ENCODE results near the gene SLC4A4. TPM values are rescaled to one million over a fixed set of nuclear protein-coding genes. Genes with fewer than 3 reads are reported as not detected.

The SLC4A4 gene
- total RNA-seq, 1 experiment from 2014 or later = not detected

- Mint-ChIP-seq H3K4me3 (ENCODE audit: unreplicated experiment) (no peak overlapping the region), H3K27me3 (ENCODE audit: insufficient read depth, unreplicated experiment) (no peaks in the 10 kb centered on the region), H3K27ac (ENCODE audit: low read depth, unreplicated experiment) (no peak overlapping the region), H3K9me3 (ENCODE audit: unreplicated experiment) (no peaks in the 10 kb centered on the region), H3K4me1 (ENCODE audit: insufficient read depth, unreplicated experiment) (peaks cover 5% of the 10 kb centered on the region), H3K36me3 (ENCODE audit: insufficient read depth, unreplicated experiment) (no peaks in the 10 kb centered on the region)
- ChIA-PET CTCF (interaction anchor here (0.8 kb wide), 1 partner anchor 8 kb away, joined by 3 read pairs; no protein-coding TSS in a partner anchor), POLR2A (interaction anchor here (1.0 kb wide), 1 partner anchor 19 kb away, joined by 3 read pairs; no protein-coding TSS in a partner anchor)
- peak; percentile 53 for DNase-seq (ENCODE audit: unreplicated experiment)
- BruUV-seq (replicated peaks) = no TSS peak
- no peak for TF ChIP-seq CTCF (IDR thresholded peaks at IDR 0.05; ENCODE audit: unreplicated experiment)
- intact Hi-C loops (cut with micrococcal nuclease) = no loop called here
Observed at GRCh38 chr4:71334465-71334882, 4.3 kb upstream of the SLC4A4 start.

DNA sequence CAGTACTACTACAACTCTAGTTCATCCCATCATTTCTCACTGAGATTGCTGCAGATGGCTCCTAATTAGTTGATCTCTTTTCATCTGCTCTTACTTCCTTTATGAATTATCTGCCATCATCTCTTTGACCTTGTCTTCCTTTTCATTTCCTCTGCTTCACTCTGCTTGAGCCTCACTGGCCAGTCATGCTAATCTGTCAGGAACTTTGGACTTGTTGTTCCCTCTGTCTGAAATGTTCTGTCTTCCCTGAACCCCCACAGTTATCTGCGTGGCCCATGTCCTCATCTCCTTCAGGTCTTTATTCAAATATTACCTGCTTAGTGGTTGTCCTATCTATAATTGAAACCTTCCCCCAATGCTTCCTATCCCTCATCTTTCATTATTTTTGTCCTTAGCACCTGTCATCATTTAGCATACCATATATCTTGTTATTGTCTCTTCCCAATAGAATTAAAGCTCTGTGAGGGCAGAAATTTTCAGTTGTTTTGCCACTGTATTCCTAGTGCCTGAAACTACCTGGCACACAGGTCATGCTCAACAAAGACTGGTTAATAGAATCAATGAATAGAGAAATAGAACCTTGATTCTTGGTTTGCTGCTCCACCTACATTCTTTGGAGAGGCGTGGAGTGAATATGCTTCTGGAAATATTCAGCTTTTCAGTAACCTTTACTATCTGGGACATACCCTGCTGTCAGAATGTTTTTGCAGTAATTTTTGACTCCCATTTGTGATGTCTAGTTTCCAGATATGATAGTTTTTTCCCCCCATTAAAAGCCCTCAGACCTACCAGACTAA, 5.0 kb downstream of the SLC4A4 start:
- no peak overlapping the region for H3K4me3 Mint-ChIP-seq (ENCODE audit: unreplicated experiment)
- DNase-seq (ENCODE audit: unreplicated experiment) = no peak
- POLR2A ChIA-PET = no interaction called here
- H3K27ac Mint-ChIP-seq (ENCODE audit: low read depth, unreplicated experiment) = no peak overlapping the region
- no peak for TF ChIP-seq CTCF (IDR thresholded peaks at IDR 0.05; ENCODE audit: unreplicated experiment)
- no peaks in the 10 kb centered on the region for H3K4me1 Mint-ChIP-seq (ENCODE audit: insufficient read depth, unreplicated experiment)
- H3K27me3 Mint-ChIP-seq (ENCODE audit: insufficient read depth, unreplicated experiment) = no peaks in the 10 kb centered on the region
- intact Hi-C loops (cut with micrococcal nuclease) = no loop called here
- no peaks in the 10 kb centered on the region for H3K36me3 Mint-ChIP-seq (ENCODE audit: insufficient read depth, unreplicated experiment)
- no peaks in the 10 kb centered on the region for H3K9me3 Mint-ChIP-seq (ENCODE audit: unreplicated experiment)
- BruUV-seq (replicated peaks) = no TSS peak
- CTCF ChIA-PET = interaction anchor here (0.5 to 0.8 kb wide), 2 partner anchors 76 to 1685 kb away, joined by 3 to 6 read pairs; no protein-coding TSS in a partner anchor

DNA sequence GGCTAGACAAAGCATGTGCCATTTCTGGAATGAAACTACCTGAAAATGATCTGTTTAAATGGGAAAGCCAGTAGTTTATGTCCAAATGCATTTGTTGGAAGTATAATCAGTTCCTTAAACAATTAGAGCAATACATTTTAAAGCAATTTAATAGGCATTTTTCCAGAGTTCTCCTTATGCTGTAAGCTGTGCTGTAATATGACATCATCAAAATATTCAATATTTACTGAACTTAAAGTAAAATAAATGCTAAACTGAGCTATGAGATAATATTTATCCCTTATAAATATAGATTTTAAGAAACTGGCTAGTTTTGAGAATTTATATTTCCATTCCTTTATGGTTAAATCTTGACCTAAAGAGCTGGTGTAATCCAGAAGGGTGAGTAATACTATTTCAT, 7.9 kb downstream of the SLC4A4 start:
- Mint-ChIP-seq H3K4me3 (ENCODE audit: unreplicated experiment) (no peak overlapping the region), H3K27me3 (ENCODE audit: insufficient read depth, unreplicated experiment) (no peaks in the 10 kb centered on the region), H3K36me3 (ENCODE audit: insufficient read depth, unreplicated experiment) (no peaks in the 10 kb centered on the region), H3K4me1 (ENCODE audit: insufficient read depth, unreplicated experiment) (no peaks in the 10 kb centered on the region), H3K9me3 (ENCODE audit: unreplicated experiment) (no peaks in the 10 kb centered on the region), H3K27ac (ENCODE audit: low read depth, unreplicated experiment) (no peak overlapping the region)
- intact Hi-C loops (cut with micrococcal nuclease) = no loop called here
- ChIA-PET CTCF (no interaction called here), POLR2A (interaction anchor here (0.7 kb wide), 1 partner anchor 208 kb away, joined by 4 read pairs; no protein-coding TSS in a partner anchor)
- no TSS peak for BruUV-seq (replicated peaks)
- no peak for TF ChIP-seq CTCF (IDR thresholded peaks at IDR 0.05; ENCODE audit: unreplicated experiment)
- no peak for DNase-seq (ENCODE audit: unreplicated experiment)

DNA sequence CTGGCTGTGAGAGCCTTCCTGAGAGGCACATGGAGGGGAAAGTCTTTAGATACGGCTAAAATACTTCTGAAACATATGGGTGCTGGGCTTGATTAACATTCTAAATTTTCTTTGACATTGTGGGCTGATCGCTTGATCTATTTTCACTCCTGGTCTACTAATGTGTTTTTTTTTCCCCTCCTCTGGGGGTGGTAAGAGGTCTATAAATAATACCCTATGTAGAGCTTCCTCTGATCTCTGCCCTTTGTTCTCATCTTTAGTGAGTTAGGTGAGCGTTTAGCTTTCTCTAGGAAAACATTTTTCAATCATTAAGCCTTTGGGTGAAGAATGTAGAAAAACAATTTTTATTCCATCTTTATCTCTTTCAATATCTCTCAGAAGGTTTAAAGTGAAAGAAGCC, 9.8 kb downstream of the SLC4A4 start:
- POLR2A ChIA-PET = interaction anchor here (0.6 kb wide), 1 partner anchor 155 kb away, joined by 4 read pairs; no protein-coding TSS in a partner anchor
- intact Hi-C loops (cut with micrococcal nuclease) = no loop called here

More for the DNA sequence above, 9.8 kb downstream of the SLC4A4 start:
- CTCF ChIA-PET = interaction anchor here (1.4 kb wide), 1 partner anchor 17 kb away, joined by 4 read pairs; no protein-coding TSS in a partner anchor
- no peak for DNase-seq (ENCODE audit: unreplicated experiment)
- Mint-ChIP-seq H3K27ac (ENCODE audit: low read depth, unreplicated experiment) (no peak overlapping the region), H3K4me3 (ENCODE audit: unreplicated experiment) (no peak overlapping the region), H3K4me1 (ENCODE audit: insufficient read depth, unreplicated experiment) (no peaks in the 10 kb centered on the region), H3K36me3 (ENCODE audit: insufficient read depth, unreplicated experiment) (no peaks in the 10 kb centered on the region), H3K27me3 (ENCODE audit: insufficient read depth, unreplicated experiment) (no peaks in the 10 kb centered on the region), H3K9me3 (ENCODE audit: unreplicated experiment) (no peaks in the 10 kb centered on the region)
- TF ChIP-seq CTCF (IDR thresholded peaks at IDR 0.05; ENCODE audit: unreplicated experiment) = no peak
- no TSS peak for BruUV-seq (replicated peaks)
